GM12873 (cell line): ENCODE results near the gene ZNF467.

Experiments
- CTCF ChIP-seq: IDR thresholded peaks from 2 replicates; pipeline ENCODE4 v1.5.1; 2012; ENCODE audit warnings: low read depth, mild to moderate bottlenecking, moderate library complexity, low read length, control low read depth; ENCODE audit not compliant: insufficient read depth; ENCODE audit errors: missing control alignments

The ZNF467 gene

GRCh38 chr7:149773446-149774236 lies at the start of gene ZNF467:
Gene ZNF467, minus strand, starts transcription at chr7:149773588. Its CDS starts 2,556 bp downstream, at chr7:149771032.
- no peak for TF ChIP-seq CTCF

- TF ChIP-seq CTCF = no peak
These were observed 49.1 kb upstream of the ZNF467 start for GRCh38 chr7:149822353-149822943.

GRCh38 chr7:149821191-149822148 lies 48.1 kb upstream of the ZNF467 start:
- TF ChIP-seq CTCF = no peak

- no peak for TF ChIP-seq CTCF
These were observed 47.3 kb upstream of the ZNF467 start for GRCh38 chr7:149820622-149821190.

- no peak for TF ChIP-seq CTCF
These were observed 46.6 kb upstream of the ZNF467 start for GRCh38 chr7:149819961-149820340.

GRCh38 chr7:149819141-149819960 lies 46.0 kb upstream of the ZNF467 start:
- no peak for TF ChIP-seq CTCF
